ENCODE results near the gene SLC6A11.

SLC6A11 gene

DNA sequence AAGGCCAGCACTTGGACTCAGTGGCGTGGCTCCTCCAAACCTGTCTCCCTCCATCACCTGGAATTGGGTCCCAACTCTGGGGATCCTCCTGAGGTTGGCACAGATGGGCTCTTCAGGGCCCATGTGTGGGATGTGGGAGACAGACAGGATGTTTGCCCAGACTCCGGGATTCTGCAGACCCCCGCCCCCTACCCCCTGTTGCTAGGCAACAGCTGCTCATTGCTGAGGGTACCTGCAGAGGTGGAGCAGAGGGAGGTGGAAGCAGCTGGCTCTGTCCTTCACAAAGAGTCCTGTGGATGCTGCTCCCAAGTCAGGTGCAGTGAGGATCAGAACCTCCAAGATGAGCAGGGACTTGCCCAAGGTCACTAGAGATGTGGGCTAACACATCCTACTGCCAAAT lies 136.5 kb downstream of the SLC6A11 start:
- in situ Hi-C loops (cut with MboI; ENCODE audit: low sequenced_read_pairs), result no loop called here
- H3K27me3 ChIP-seq (ENCODE audit: low read depth), result peaks cover 20% of the 10 kb centered on the region; the same call in 1 of the 2 replicates

GRCh38 chr3:10954740-10955139 lies 138.7 kb downstream of the SLC6A11 start:
- no peaks in the 10 kb centered on the region for H3K9me3 ChIP-seq
- H3K4me1 ChIP-seq, result no peaks in the 10 kb centered on the region
- in situ Hi-C loops (cut with MboI; ENCODE audit: low sequenced_read_pairs), result no loop called here
- H3K36me3 ChIP-seq (replicated peaks), result no peaks in the 10 kb centered on the region
- no peak for DNase-seq (ENCODE audit: low spot score in 2 of 2)
- H3K4me3 ChIP-seq, result no peak overlapping the region
- peaks cover 22% of the 10 kb centered on the region; the same call in 1 of the 2 replicates for H3K27me3 ChIP-seq (ENCODE audit: low read depth)

More for the DNA sequence above, 136.5 kb downstream of the SLC6A11 start:
- Histone ChIP-seq H3K4me3 (no peak overlapping the region), H3K9me3 (no peaks in the 10 kb centered on the region), H3K36me3 (replicated peaks) (no peaks in the 10 kb centered on the region), H3K4me1 (no peaks in the 10 kb centered on the region)
- no peak for DNase-seq (ENCODE audit: low spot score in 2 of 2)

GRCh38 chr3:10955711-10956453 lies 139.9 kb downstream of the SLC6A11 start:
- H3K36me3 ChIP-seq (replicated peaks), result no peaks in the 10 kb centered on the region
- H3K27me3 ChIP-seq (ENCODE audit: low read depth), result peaks cover 22% of the 10 kb centered on the region; the same call in 1 of the 2 replicates
- no peaks in the 10 kb centered on the region for H3K9me3 ChIP-seq
- no peaks in the 10 kb centered on the region for H3K4me1 ChIP-seq
- no peak overlapping the region for H3K4me3 ChIP-seq
- in situ Hi-C loops (cut with MboI; ENCODE audit: low sequenced_read_pairs), result no loop called here
- no peak for DNase-seq (ENCODE audit: low spot score in 2 of 2)

- H3K4me1 ChIP-seq, result no peaks in the 10 kb centered on the region
- in situ Hi-C loops (cut with MboI; ENCODE audit: low sequenced_read_pairs), result no loop called here
- no peak for DNase-seq (ENCODE audit: low spot score in 2 of 2)
These were observed 140.5 kb downstream of the SLC6A11 start for GRCh38 chr3:10956531-10956930.

GRCh38 chr3:10956986-10957385 lies 141.0 kb downstream of the SLC6A11 start:
- peaks cover 22% of the 10 kb centered on the region; the same call in 1 of the 2 replicates for H3K27me3 ChIP-seq (ENCODE audit: low read depth)
- in situ Hi-C loops (cut with MboI; ENCODE audit: low sequenced_read_pairs), result no loop called here

More at GRCh38 chr3:10956531-10956930, 140.5 kb downstream of the SLC6A11 start:
- no peaks in the 10 kb centered on the region for H3K9me3 ChIP-seq
- H3K27me3 ChIP-seq (ENCODE audit: low read depth), result peaks cover 22% of the 10 kb centered on the region; the same call in 1 of the 2 replicates
- H3K4me3 ChIP-seq, result no peak overlapping the region
- H3K36me3 ChIP-seq (replicated peaks), result no peaks in the 10 kb centered on the region

GRCh38 chr3:10957976-10958749 lies 142.1 kb downstream of the SLC6A11 start:
- Histone ChIP-seq H3K9me3 (no peaks in the 10 kb centered on the region), H3K27me3 (ENCODE audit: low read depth) (peaks cover 22% of the 10 kb centered on the region; the same call in 1 of the 2 replicates), H3K4me1 (no peaks in the 10 kb centered on the region), H3K4me3 (no peak overlapping the region), H3K36me3 (replicated peaks) (no peaks in the 10 kb centered on the region)
- DNase-seq (ENCODE audit: low spot score in 2 of 2), result no peak
- in situ Hi-C loops (cut with MboI; ENCODE audit: low sequenced_read_pairs), result no loop called here

More at GRCh38 chr3:10956986-10957385, 141.0 kb downstream of the SLC6A11 start:
- Histone ChIP-seq H3K4me1 (no peaks in the 10 kb centered on the region), H3K4me3 (no peak overlapping the region), H3K36me3 (replicated peaks) (no peaks in the 10 kb centered on the region), H3K9me3 (no peaks in the 10 kb centered on the region)
- no peak for DNase-seq (ENCODE audit: low spot score in 2 of 2)

GRCh38 chr3:10960255-10960654 lies 144.2 kb downstream of the SLC6A11 start:
- no peak for DNase-seq (ENCODE audit: low spot score in 2 of 2)

DNA sequence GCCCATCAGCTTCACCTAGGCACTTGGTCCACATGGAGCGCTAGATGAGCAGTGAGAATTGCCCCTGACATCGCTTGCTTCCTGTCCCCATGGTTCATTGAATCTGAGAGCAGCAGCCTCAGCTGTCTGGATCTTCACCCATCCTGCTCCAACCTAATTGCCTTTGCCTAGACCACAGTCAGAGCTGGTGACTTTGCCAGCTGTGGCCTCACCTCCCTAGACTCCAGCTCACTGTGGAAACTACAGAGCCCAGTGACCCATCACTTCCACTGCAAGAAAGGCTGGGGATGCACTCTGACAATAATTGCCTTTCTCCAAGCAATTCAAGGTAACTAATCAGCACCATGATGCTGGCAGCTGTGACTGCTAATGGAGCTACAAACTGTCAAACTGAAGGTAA lies 145.9 kb downstream of the SLC6A11 start:
- no peaks in the 10 kb centered on the region for H3K9me3 ChIP-seq
- DNase-seq (ENCODE audit: low spot score in 2 of 2), result no peak

More at GRCh38 chr3:10960255-10960654, 144.2 kb downstream of the SLC6A11 start:
- Histone ChIP-seq H3K4me1 (no peaks in the 10 kb centered on the region), H3K4me3 (no peak overlapping the region), H3K36me3 (replicated peaks) (no peaks in the 10 kb centered on the region), H3K9me3 (no peaks in the 10 kb centered on the region), H3K27me3 (ENCODE audit: low read depth) (peaks cover 16% of the 10 kb centered on the region; the same call in 1 of the 2 replicates)
- in situ Hi-C loops (cut with MboI; ENCODE audit: low sequenced_read_pairs), result no loop called here

DNA sequence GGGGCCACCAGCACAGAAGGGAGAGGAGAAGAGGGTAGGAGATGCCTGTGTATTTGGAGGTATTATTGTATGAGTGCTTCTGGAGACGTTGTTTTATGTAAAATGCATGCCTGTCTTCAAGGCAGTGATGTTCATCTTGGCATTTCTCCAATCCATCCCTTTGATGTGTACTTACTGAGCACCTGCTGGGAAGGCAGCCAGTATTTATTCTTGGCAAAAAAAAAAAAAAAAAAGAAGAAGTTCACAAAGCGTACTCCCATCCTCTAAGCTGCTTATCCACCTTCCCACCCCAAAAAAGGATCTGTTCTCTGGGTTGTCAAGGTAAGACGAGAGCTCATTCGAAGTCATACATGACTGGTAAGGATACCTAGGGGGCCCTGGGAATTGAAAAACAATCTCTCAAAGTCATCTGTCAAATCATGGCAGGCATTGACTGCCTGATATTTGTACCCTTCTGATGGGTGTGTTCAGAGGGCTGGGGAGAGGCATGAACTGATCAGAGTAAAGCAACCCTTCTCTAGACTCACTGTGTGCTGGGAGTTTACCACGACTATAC lies 146.5 kb downstream of the SLC6A11 start:
- Histone ChIP-seq H3K9me3 (no peaks in the 10 kb centered on the region), H3K4me1 (no peaks in the 10 kb centered on the region), H3K4me3 (no peak overlapping the region), H3K27me3 (ENCODE audit: low read depth) (peaks cover 2% of the 10 kb centered on the region; the same call in 1 of the 2 replicates), H3K36me3 (replicated peaks) (no peaks in the 10 kb centered on the region)
- no peak for DNase-seq (ENCODE audit: low spot score in 2 of 2)
- in situ Hi-C loops (cut with MboI; ENCODE audit: low sequenced_read_pairs), result no loop called here

More for the DNA sequence above, 145.9 kb downstream of the SLC6A11 start:
- Histone ChIP-seq H3K36me3 (replicated peaks) (no peaks in the 10 kb centered on the region), H3K4me1 (no peaks in the 10 kb centered on the region), H3K27me3 (ENCODE audit: low read depth) (peaks cover 8% of the 10 kb centered on the region; the same call in 1 of the 2 replicates), H3K4me3 (no peak overlapping the region)
- in situ Hi-C loops (cut with MboI; ENCODE audit: low sequenced_read_pairs), result no loop called here

GRCh38 chr3:10964537-10965167 lies 148.6 kb downstream of the SLC6A11 start:
- DNase-seq (ENCODE audit: low spot score in 2 of 2), result peak in 1 of 2 experiments; percentile 57
- no peaks in the 10 kb centered on the region for H3K9me3 ChIP-seq
- H3K36me3 ChIP-seq (replicated peaks), result no peaks in the 10 kb centered on the region
- H3K4me3 ChIP-seq, result no peak overlapping the region
- in situ Hi-C loops (cut with MboI; ENCODE audit: low sequenced_read_pairs), result no loop called here
- no peaks in the 10 kb centered on the region for H3K4me1 ChIP-seq
- H3K27me3 ChIP-seq (ENCODE audit: low read depth), result no peaks in the 10 kb centered on the region

GRCh38 chr3:10968401-10968800 lies 152.4 kb downstream of the SLC6A11 start:
- no peaks in the 10 kb centered on the region for H3K27me3 ChIP-seq (ENCODE audit: low read depth)
- H3K4me1 ChIP-seq, result no peaks in the 10 kb centered on the region
- in situ Hi-C loops (cut with MboI; ENCODE audit: low sequenced_read_pairs), result no loop called here
- no peaks in the 10 kb centered on the region for H3K36me3 ChIP-seq (replicated peaks)
- no peak overlapping the region for H3K4me3 ChIP-seq
- no peak for DNase-seq (ENCODE audit: low spot score in 2 of 2)
- H3K9me3 ChIP-seq, result no peaks in the 10 kb centered on the region

DNA sequence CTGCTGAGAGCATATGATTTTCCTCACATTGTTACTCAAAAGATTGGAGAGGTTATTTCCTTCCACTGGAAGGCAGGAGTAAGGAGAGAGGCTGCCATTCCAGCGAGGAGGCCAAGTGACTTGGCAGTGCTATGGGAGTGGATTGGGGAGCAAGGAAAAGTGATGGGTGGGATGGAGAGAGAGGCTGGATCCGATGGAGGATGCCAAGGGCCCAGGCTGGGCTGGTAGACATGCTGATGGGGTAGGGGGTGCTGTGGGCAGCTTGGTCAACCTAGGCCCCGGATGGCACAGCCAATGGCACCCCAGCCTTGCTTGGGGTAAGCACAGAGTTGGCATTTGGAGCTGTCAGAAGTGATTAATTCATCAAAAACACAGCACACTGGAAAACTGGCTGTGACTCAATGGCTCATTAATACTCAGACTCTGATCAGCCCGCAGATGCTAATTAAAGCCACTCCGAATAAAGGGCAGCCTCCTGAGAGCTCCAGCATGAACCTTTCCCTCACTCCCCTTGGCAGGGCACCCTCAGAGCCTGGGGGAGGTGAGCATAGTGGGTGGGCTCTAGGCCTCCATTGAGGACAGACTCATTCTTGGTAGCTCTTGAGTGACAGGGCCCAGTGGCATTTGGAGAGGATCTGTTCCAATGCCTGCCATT lies 154.4 kb downstream of the SLC6A11 start:
- in situ Hi-C loops (cut with MboI; ENCODE audit: low sequenced_read_pairs), result no loop called here
- Histone ChIP-seq H3K4me1 (no peaks in the 10 kb centered on the region), H3K4me3 (no peak overlapping the region), H3K9me3 (no peaks in the 10 kb centered on the region), H3K27me3 (ENCODE audit: low read depth) (no peaks in the 10 kb centered on the region), H3K36me3 (replicated peaks) (no peaks in the 10 kb centered on the region)
- no peak for DNase-seq (ENCODE audit: low spot score in 2 of 2)

Measured in HAP-1 (cell line).